Measurements from ENCODE around the gene FGFBP2.

Gene FGFBP2

DNA sequence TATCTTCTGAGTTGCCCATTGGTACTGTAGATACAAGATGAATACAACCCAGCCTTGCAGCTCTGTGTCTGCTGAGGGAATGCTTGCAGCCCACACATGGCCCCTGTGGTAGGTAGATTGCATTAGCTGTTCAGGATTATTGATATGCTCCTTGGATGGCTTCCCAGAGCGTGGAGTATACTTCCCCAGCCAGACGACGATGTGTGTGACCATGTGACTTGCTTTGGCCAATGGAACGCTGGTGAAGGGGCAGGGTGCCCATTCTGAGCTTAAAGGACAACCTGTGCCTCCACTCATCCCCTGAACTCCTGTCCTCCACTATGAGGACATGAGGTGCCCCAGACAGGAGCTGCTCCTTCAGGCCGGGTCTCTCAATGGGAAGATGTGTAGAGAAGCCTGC lies 23.9 kb upstream of the FGFBP2 start (continued):
- TF ChIP-seq, protein P1, sequence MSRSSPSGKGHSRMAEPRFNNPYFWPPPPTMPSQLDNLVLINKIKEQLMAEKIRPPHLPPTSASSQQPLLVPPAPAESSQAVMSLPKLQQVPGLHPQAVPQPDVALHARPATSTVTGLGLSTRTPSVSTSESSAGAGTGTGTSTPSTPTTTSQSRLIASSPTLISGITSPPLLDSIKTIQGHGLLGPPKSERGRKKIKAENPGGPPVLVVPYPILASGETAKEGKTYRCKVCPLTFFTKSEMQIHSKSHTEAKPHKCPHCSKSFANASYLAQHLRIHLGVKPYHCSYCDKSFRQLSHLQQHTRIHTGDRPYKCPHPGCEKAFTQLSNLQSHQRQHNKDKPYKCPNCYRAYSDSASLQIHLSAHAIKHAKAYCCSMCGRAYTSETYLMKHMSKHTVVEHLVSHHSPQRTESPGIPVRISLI (tag by site-specific recombination; IDR thresholded peaks at IDR 0.05), result no peak
- no peak for TF ChIP-seq ZNF280D (tag by site-specific recombination; IDR thresholded peaks at IDR 0.05)

GRCh38 chr4:15983610-15984009 lies 20.6 kb upstream of the FGFBP2 start:
- Histone ChIP-seq H3K4me1 (ENCODE audit: control insufficient read depth, insufficient read depth, low read length) (no peaks in the 10 kb centered on the region), H3K36me3 (ENCODE audit: control insufficient read depth in 2 of 2, insufficient read depth in 1 of 2, low read length in 2 of 2) (no peaks in the 10 kb centered on the region), H3K4me3 (ENCODE audit: low read depth, low read length) (no peak overlapping the region), H3K27ac (ENCODE audit: extremely low read depth, low read depth, low read length) (no peak overlapping the region), H3K9me3 (ENCODE audit: control insufficient read depth, insufficient read depth, low read depth, low read length) (no peaks in the 10 kb centered on the region)
- ChIA-PET CTCF (interaction anchor here (1.0 kb wide), 1 partner anchor 178 kb away, joined by 3 read pairs; no protein-coding TSS in a partner anchor), POLR2A (no interaction called here)
- TF ChIP-seq KLF7 (tag by site-specific recombination; IDR thresholded peaks at IDR 0.05; ENCODE audit: borderline replicate concordance) (no peak), ZNF707 (tag by site-specific recombination; IDR thresholded peaks at IDR 0.05) (no peak), ZNF561 (tag by site-specific recombination; IDR thresholded peaks at IDR 0.05; ENCODE audit: borderline replicate concordance) (no peak), ZIC2 (tag by site-specific recombination; IDR thresholded peaks at IDR 0.05) (no peak), ZNF626 (tag by site-specific recombination; IDR thresholded peaks at IDR 0.05) (no peak), ZNF138 (tag by site-specific recombination; IDR thresholded peaks at IDR 0.05; ENCODE audit: borderline replicate concordance) (no peak), PRDM1 (tag by site-specific recombination; IDR thresholded peaks at IDR 0.05) (no peak), ZBTB17 (tag by site-specific recombination; IDR thresholded peaks at IDR 0.05) (no peak), ZNF341 (tag by site-specific recombination; IDR thresholded peaks at IDR 0.05; ENCODE audit: low read depth) (no peak), ZNF24 (tag by site-specific recombination; IDR thresholded peaks at IDR 0.05) (no peak), ZNF16 (tag by site-specific recombination; IDR thresholded peaks at IDR 0.05; ENCODE audit: low read depth) (no peak)
- TF ChIP-seq, protein P2, sequence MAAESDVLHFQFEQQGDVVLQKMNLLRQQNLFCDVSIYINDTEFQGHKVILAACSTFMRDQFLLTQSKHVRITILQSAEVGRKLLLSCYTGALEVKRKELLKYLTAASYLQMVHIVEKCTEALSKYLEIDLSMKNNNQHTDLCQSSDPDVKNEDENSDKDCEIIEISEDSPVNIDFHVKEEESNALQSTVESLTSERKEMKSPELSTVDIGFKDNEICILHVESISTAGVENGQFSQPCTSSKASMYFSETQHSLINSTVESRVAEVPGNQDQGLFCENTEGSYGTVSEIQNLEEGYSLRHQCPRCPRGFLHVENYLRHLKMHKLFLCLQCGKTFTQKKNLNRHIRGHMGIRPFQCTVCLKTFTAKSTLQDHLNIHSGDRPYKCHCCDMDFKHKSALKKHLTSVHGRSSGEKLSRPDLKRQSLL (tag by site-specific recombination; IDR thresholded peaks at IDR 0.05), result no peak
- TF ChIP-seq, protein P3, sequence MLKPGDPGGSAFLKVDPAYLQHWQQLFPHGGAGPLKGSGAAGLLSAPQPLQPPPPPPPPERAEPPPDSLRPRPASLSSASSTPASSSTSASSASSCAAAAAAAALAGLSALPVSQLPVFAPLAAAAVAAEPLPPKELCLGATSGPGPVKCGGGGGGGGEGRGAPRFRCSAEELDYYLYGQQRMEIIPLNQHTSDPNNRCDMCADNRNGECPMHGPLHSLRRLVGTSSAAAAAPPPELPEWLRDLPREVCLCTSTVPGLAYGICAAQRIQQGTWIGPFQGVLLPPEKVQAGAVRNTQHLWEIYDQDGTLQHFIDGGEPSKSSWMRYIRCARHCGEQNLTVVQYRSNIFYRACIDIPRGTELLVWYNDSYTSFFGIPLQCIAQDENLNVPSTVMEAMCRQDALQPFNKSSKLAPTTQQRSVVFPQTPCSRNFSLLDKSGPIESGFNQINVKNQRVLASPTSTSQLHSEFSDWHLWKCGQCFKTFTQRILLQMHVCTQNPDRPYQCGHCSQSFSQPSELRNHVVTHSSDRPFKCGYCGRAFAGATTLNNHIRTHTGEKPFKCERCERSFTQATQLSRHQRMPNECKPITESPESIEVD (tag by site-specific recombination; IDR thresholded peaks at IDR 0.05), result no peak
- TF ChIP-seq, protein P4, sequence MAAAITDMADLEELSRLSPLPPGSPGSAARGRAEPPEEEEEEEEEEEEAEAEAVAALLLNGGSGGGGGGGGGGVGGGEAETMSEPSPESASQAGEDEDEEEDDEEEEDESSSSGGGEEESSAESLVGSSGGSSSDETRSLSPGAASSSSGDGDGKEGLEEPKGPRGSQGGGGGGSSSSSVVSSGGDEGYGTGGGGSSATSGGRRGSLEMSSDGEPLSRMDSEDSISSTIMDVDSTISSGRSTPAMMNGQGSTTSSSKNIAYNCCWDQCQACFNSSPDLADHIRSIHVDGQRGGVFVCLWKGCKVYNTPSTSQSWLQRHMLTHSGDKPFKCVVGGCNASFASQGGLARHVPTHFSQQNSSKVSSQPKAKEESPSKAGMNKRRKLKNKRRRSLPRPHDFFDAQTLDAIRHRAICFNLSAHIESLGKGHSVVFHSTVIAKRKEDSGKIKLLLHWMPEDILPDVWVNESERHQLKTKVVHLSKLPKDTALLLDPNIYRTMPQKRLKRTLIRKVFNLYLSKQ (tag by site-specific recombination; IDR thresholded peaks at IDR 0.05; ENCODE audit: borderline replicate concordance), result no peak
